ENCODE results near the gene SLC7A5.

Gene SLC7A5

GRCh38 chr16:87809150-87809902 is 60.0 kb downstream of the SLC7A5 start:
- Histone ChIP-seq H3K4me1 (ENCODE audit: control insufficient read depth, insufficient read depth, low read length) (peaks cover 13% of the 10 kb centered on the region; the same call in 1 of the 2 replicates), H3K27ac (ENCODE audit: low read depth, low read length) (no peak overlapping the region), H3K36me3 (ENCODE audit: control insufficient read depth, insufficient read depth, low read length) (no peaks in the 10 kb centered on the region), H3K9ac (ENCODE audit: low read depth, low read length) (no peak overlapping the region), H3K4me3 (ENCODE audit: low read depth, low read length) (no peak overlapping the region), H3K27me3 (ENCODE audit: control insufficient read depth, insufficient read depth, low read length) (no peaks in the 10 kb centered on the region), H3K9me3 (ENCODE audit: control insufficient read depth, insufficient read depth, low read length) (no peaks in the 10 kb centered on the region)

GRCh38 chr16:87808108-87808507 is 61.2 kb downstream of the SLC7A5 start:
- Histone ChIP-seq H3K9ac (ENCODE audit: low read depth, low read length) (no peak overlapping the region), H3K27ac (ENCODE audit: low read depth, low read length) (no peak overlapping the region), H3K36me3 (ENCODE audit: control insufficient read depth, insufficient read depth, low read length) (no peaks in the 10 kb centered on the region), H3K4me1 (ENCODE audit: control insufficient read depth, insufficient read depth, low read length) (peaks cover 13% of the 10 kb centered on the region; the same call in 1 of the 2 replicates), H3K4me3 (ENCODE audit: low read depth, low read length) (no peak overlapping the region), H3K27me3 (ENCODE audit: control insufficient read depth, insufficient read depth, low read length) (no peaks in the 10 kb centered on the region), H3K9me3 (ENCODE audit: control insufficient read depth, insufficient read depth, low read length) (no peaks in the 10 kb centered on the region)

GRCh38 chr16:87806641-87807546 is 62.4 kb downstream of the SLC7A5 start:
- H3K27me3 ChIP-seq (ENCODE audit: control insufficient read depth, insufficient read depth, low read length), result no peaks in the 10 kb centered on the region
- no peaks in the 10 kb centered on the region for H3K9me3 ChIP-seq (ENCODE audit: control insufficient read depth, insufficient read depth, low read length)
- H3K36me3 ChIP-seq (ENCODE audit: control insufficient read depth, insufficient read depth, low read length), result no peaks in the 10 kb centered on the region
- H3K4me1 ChIP-seq (ENCODE audit: control insufficient read depth, insufficient read depth, low read length), result peaks cover 10% of the 10 kb centered on the region; the same call in 1 of the 2 replicates
- H3K4me3 ChIP-seq (ENCODE audit: low read depth, low read length), result no peak overlapping the region
- no peak overlapping the region for H3K27ac ChIP-seq (ENCODE audit: low read depth, low read length)
- H3K9ac ChIP-seq (ENCODE audit: low read depth, low read length), result peak overlapping the region; percentile 43; the same call in 1 of the 2 replicates

GRCh38 chr16:87806261-87806640 is 63.1 kb downstream of the SLC7A5 start:
- Histone ChIP-seq H3K27me3 (ENCODE audit: control insufficient read depth, insufficient read depth, low read length) (no peaks in the 10 kb centered on the region), H3K27ac (ENCODE audit: low read depth, low read length) (no peak overlapping the region), H3K9ac (ENCODE audit: low read depth, low read length) (no peak overlapping the region), H3K4me1 (ENCODE audit: control insufficient read depth, insufficient read depth, low read length) (peaks cover 10% of the 10 kb centered on the region; the same call in 1 of the 2 replicates), H3K9me3 (ENCODE audit: control insufficient read depth, insufficient read depth, low read length) (no peaks in the 10 kb centered on the region), H3K4me3 (ENCODE audit: low read depth, low read length) (no peak overlapping the region), H3K36me3 (ENCODE audit: control insufficient read depth, insufficient read depth, low read length) (no peaks in the 10 kb centered on the region)

- H3K4me1 ChIP-seq (ENCODE audit: control insufficient read depth, insufficient read depth, low read length), result peaks cover 10% of the 10 kb centered on the region; the same call in 1 of the 2 replicates
- H3K27ac ChIP-seq (ENCODE audit: low read depth, low read length), result no peak overlapping the region
- H3K9me3 ChIP-seq (ENCODE audit: control insufficient read depth, insufficient read depth, low read length), result no peaks in the 10 kb centered on the region
- H3K9ac ChIP-seq (ENCODE audit: low read depth, low read length), result no peak overlapping the region
- H3K27me3 ChIP-seq (ENCODE audit: control insufficient read depth, insufficient read depth, low read length), result no peaks in the 10 kb centered on the region
- no peaks in the 10 kb centered on the region for H3K36me3 ChIP-seq (ENCODE audit: control insufficient read depth, insufficient read depth, low read length)
- no peak overlapping the region for H3K4me3 ChIP-seq (ENCODE audit: low read depth, low read length)
Observed at GRCh38 chr16:87803385-87803784, 65.9 kb downstream of the SLC7A5 start.

- Histone ChIP-seq H3K9ac (ENCODE audit: low read depth, low read length) (no peak overlapping the region), H3K9me3 (ENCODE audit: control insufficient read depth, insufficient read depth, low read length) (no peaks in the 10 kb centered on the region), H3K4me1 (ENCODE audit: control insufficient read depth, insufficient read depth, low read length) (peaks cover 10% of the 10 kb centered on the region; the same call in 1 of the 2 replicates), H3K36me3 (ENCODE audit: control insufficient read depth, insufficient read depth, low read length) (no peaks in the 10 kb centered on the region), H3K27ac (ENCODE audit: low read depth, low read length) (no peak overlapping the region), H3K4me3 (ENCODE audit: low read depth, low read length) (no peak overlapping the region), H3K27me3 (ENCODE audit: control insufficient read depth, insufficient read depth, low read length) (no peaks in the 10 kb centered on the region)
Observed at GRCh38 chr16:87802670-87803069, 66.6 kb downstream of the SLC7A5 start.

- Histone ChIP-seq H3K9ac (ENCODE audit: low read depth, low read length) (no peak overlapping the region), H3K9me3 (ENCODE audit: control insufficient read depth, insufficient read depth, low read length) (no peaks in the 10 kb centered on the region), H3K36me3 (ENCODE audit: control insufficient read depth, insufficient read depth, low read length) (no peaks in the 10 kb centered on the region), H3K27me3 (ENCODE audit: control insufficient read depth, insufficient read depth, low read length) (no peaks in the 10 kb centered on the region), H3K4me1 (ENCODE audit: control insufficient read depth, insufficient read depth, low read length) (peaks cover 7% of the 10 kb centered on the region; the same call in 1 of the 2 replicates), H3K4me3 (ENCODE audit: low read depth, low read length) (no peak overlapping the region), H3K27ac (ENCODE audit: low read depth, low read length) (no peak overlapping the region)
Observed at GRCh38 chr16:87801679-87802259, 67.5 kb downstream of the SLC7A5 start.

- H3K9me3 ChIP-seq (ENCODE audit: control insufficient read depth, insufficient read depth, low read length), result no peaks in the 10 kb centered on the region
- H3K27me3 ChIP-seq (ENCODE audit: control insufficient read depth, insufficient read depth, low read length), result no peaks in the 10 kb centered on the region
- no peak overlapping the region for H3K27ac ChIP-seq (ENCODE audit: low read depth, low read length)
- H3K4me3 ChIP-seq (ENCODE audit: low read depth, low read length), result no peak overlapping the region
- H3K4me1 ChIP-seq (ENCODE audit: control insufficient read depth, insufficient read depth, low read length), result no peaks in the 10 kb centered on the region
- H3K9ac ChIP-seq (ENCODE audit: low read depth, low read length), result no peak overlapping the region
- no peaks in the 10 kb centered on the region for H3K36me3 ChIP-seq (ENCODE audit: control insufficient read depth, insufficient read depth, low read length)
Observed at GRCh38 chr16:87800497-87800896, 68.8 kb downstream of the SLC7A5 start.

GRCh38 chr16:87795336-87795735 is 74.0 kb downstream of the SLC7A5 start:
- Histone ChIP-seq H3K4me3 (ENCODE audit: low read depth, low read length) (no peak overlapping the region), H3K4me1 (ENCODE audit: control insufficient read depth, insufficient read depth, low read length) (no peaks in the 10 kb centered on the region), H3K9me3 (ENCODE audit: control insufficient read depth, insufficient read depth, low read length) (no peaks in the 10 kb centered on the region), H3K27me3 (ENCODE audit: control insufficient read depth, insufficient read depth, low read length) (no peaks in the 10 kb centered on the region), H3K36me3 (ENCODE audit: control insufficient read depth, insufficient read depth, low read length) (no peaks in the 10 kb centered on the region), H3K9ac (ENCODE audit: low read depth, low read length) (no peak overlapping the region), H3K27ac (ENCODE audit: low read depth, low read length) (no peak overlapping the region)

GRCh38 chr16:87794485-87795078 is 74.7 kb downstream of the SLC7A5 start:
- H3K27me3 ChIP-seq (ENCODE audit: control insufficient read depth, insufficient read depth, low read length), result no peaks in the 10 kb centered on the region
- H3K9me3 ChIP-seq (ENCODE audit: control insufficient read depth, insufficient read depth, low read length), result no peaks in the 10 kb centered on the region
- no peak overlapping the region for H3K4me3 ChIP-seq (ENCODE audit: low read depth, low read length)
- H3K9ac ChIP-seq (ENCODE audit: low read depth, low read length), result no peak overlapping the region
- H3K36me3 ChIP-seq (ENCODE audit: control insufficient read depth, insufficient read depth, low read length), result no peaks in the 10 kb centered on the region
- H3K27ac ChIP-seq (ENCODE audit: low read depth, low read length), result no peak overlapping the region
- no peaks in the 10 kb centered on the region for H3K4me1 ChIP-seq (ENCODE audit: control insufficient read depth, insufficient read depth, low read length)

Measured in HUES48 (cell line).